Measurements from ENCODE around the gene RAB12. TPM values are rescaled to one million over a fixed set of nuclear protein-coding genes. Genes with fewer than 3 reads are reported as not detected.

RAB12 gene
- total and polyA plus RNA-seq, 2 of the 8 experiments (the other 6 are each of a cell fraction or from before 2014, with no cell fraction given), result 19.7 to 45.9 TPM

DNA sequence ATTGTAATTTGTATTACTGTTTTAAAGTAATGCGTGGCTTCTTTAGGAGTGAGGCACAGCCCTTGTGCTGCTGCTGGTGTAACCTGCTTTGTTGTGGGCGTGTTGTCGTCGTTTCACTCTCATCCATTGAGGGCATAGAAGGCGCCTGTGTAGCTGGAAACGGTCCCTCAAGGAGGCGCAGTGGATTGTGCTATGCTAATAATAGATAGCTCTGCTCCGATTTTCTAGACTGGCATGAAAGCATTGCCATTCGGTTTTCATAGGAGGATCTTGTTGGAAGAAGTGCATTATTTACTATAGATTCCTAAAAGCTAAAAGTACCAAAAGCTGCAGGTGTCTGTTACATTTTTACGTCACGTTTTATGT is 17.9 kb downstream of the RAB12 start:
- Histone ChIP-seq H4K20me1 (replicated peaks in 1 of 2; ENCODE audit: control insufficient read depth in 1 of 2, insufficient read depth in 2 of 2, low read length in 2 of 2) (peaks cover 0 to 3% of the 10 kb centered on the region in 2 experiments), H3K9me3 (ENCODE audit: insufficient read depth in 2 of 2, low read depth in 1 of 2, low read length in 1 of 2) (no peaks in the 10 kb centered on the region), H2BK20ac (ENCODE audit: low read length) (no peak overlapping the region; the same call in 1 of the 2 replicates), H2AK5ac (ENCODE audit: low read depth, low read length) (no peak overlapping the region), H2BK15ac (ENCODE audit: low read length) (no peak overlapping the region), H3K27ac (ENCODE audit: low read depth, low read length) (no peak overlapping the region), H3K36me3 (ENCODE audit: control insufficient read depth in 2 of 4, insufficient read depth in 4 of 4, low read length in 3 of 4) (peaks cover 2 to 43% (median 11%) of the 10 kb centered on the region in 4 experiments; a peak in 6 of 8 replicates), H3K14ac (ENCODE audit: insufficient read length) (no peak overlapping the region), H3K4ac (replicated peaks; ENCODE audit: insufficient read length, low read depth, low read length) (no peak overlapping the region), H4K5ac (ENCODE audit: insufficient read length, low read depth, low read length) (no peak overlapping the region), H2AFZ (ENCODE audit: low read length) (no peak overlapping the region), H3K4me2 (ENCODE audit: insufficient read depth in 1 of 2, low read depth in 2 of 2, low read length in 2 of 2) (no peak overlapping the region), H4K91ac (replicated peaks; ENCODE audit: insufficient read length, low read length) (no peak overlapping the region), H3K9ac (replicated peaks in 1 of 4; ENCODE audit: extremely low read depth in 1 of 4, low read depth in 3 of 4, low read length in 3 of 4) (no peak overlapping the region), H3K79me2 (ENCODE audit: control insufficient read depth in 1 of 2, insufficient read depth in 2 of 2, low read length in 2 of 2) (peaks cover 10 to 90% of the 10 kb centered on the region in 2 experiments), H3K23me2 (ENCODE audit: low read depth, low read length) (no peaks in the 10 kb centered on the region), H3K56ac (replicated peaks; ENCODE audit: insufficient read length, low read depth, low read length) (no peak overlapping the region), H2BK120ac (replicated peaks; ENCODE audit: low read depth, low read length) (no peak overlapping the region), H3K4me1 (replicated peaks in 1 of 4; ENCODE audit: control insufficient read depth in 3 of 4, insufficient read depth in 4 of 4, low read length in 3 of 4) (peaks cover 15 to 47% (median 33%) of the 10 kb centered on the region in 4 experiments), H3K4me3 (ENCODE audit: extremely low read depth in 1 of 4, insufficient read depth in 2 of 4, low read depth in 3 of 4, low read length in 4 of 4) (no peak overlapping the region), H3K79me1 (ENCODE audit: low read depth, low read length) (peaks cover 5% of the 10 kb centered on the region; the same call in 1 of the 2 replicates), H3K18ac (ENCODE audit: extremely low read depth, low read length) (no peak overlapping the region), H2BK12ac (ENCODE audit: low read depth, low read length) (no peak overlapping the region), H4K8ac (ENCODE audit: extremely low read depth, insufficient read depth, low read length) (no peak overlapping the region), H3K23ac (ENCODE audit: insufficient read length) (no peak overlapping the region), H3K27me3 (replicated peaks in 1 of 4; ENCODE audit: control insufficient read depth in 3 of 4, extremely low read depth in 1 of 4, insufficient read depth in 3 of 4, low read length in 3 of 4) (no peaks in the 10 kb centered on the region), H2BK5ac (ENCODE audit: low read depth, low read length) (no peak overlapping the region)
- CTCF ChIA-PET (ENCODE audit: partially characterized antibody), result interaction anchor here (1.8 kb wide), 1 partner anchor 360 kb away, joined by 3 read pairs; no protein-coding TSS in a partner anchor
- POLR2A ChIA-PET (ENCODE audit: partially characterized antibody), result interaction anchor here (1.1 kb wide), 1 partner anchor 13 kb away, joined by 4 read pairs; no protein-coding TSS in a partner anchor
- no peak for DNase-seq (ENCODE audit: low read depth in 1 of 2, low spot score in 2 of 2)
- WGBS, 2 experiments (ENCODE audit: extremely low coverage in 1 of 2, insufficient coverage in 1 of 2, insufficient read length in 1 of 2, insufficient replicate concordance in 2 of 2, low coverage in 1 of 2, low lambda C conversion rate in 2 of 2, missing lambda C conversion rate in 1 of 2), result 73% methylated on average over 11 of the region's 11 CpGs; no CpG with 5 or more reads in 1 of the 2 experiments
- no peak for FAIRE-seq
- no peak for TF ChIP-seq TCF12 (IDR thresholded peaks at IDR 0.05; ENCODE audit: low read depth, low read length)
- no peak for TF ChIP-seq CEBPB (IDR thresholded peaks at IDR 0.05; ENCODE audit: low read depth, low read length)
- TF ChIP-seq SAP30 (IDR thresholded peaks at IDR 0.05; ENCODE audit: insufficient read depth, insufficient replicate concordance, low read length), result no peak
- no peak for TF ChIP-seq FOSL1 (IDR thresholded peaks at IDR 0.05; ENCODE audit: insufficient read depth, low read depth, low read length)
- no peak for TF ChIP-seq NRF1 (IDR thresholded peaks at IDR 0.05; ENCODE audit: low read depth, low read length)
- no peak for TF ChIP-seq MAFK (IDR thresholded peaks at IDR 0.05; ENCODE audit: low read depth, low read length)
- no peak for TF ChIP-seq SP1 (IDR thresholded peaks at IDR 0.05; ENCODE audit: low read depth, low read length)
- TF ChIP-seq TAF7 (optimal IDR thresholded peaks at IDR 0.05; ENCODE audit: borderline replicate concordance, low read depth, low read length), result no peak
- no peak for TF ChIP-seq TAF1 (IDR thresholded peaks at IDR 0.05; ENCODE audit: low read depth, low read length)
- no peak for TF ChIP-seq CBX5 (IDR thresholded peaks at IDR 0.05; ENCODE audit: low read depth, low read length)
- no peak for TF ChIP-seq JUN (IDR thresholded peaks at IDR 0.05; ENCODE audit: low read depth, low read length)
- TF ChIP-seq SP4 (IDR thresholded peaks at IDR 0.05; ENCODE audit: low read length), result no peak
- TF ChIP-seq USF2 (IDR thresholded peaks at IDR 0.05; ENCODE audit: low read length), result no peak
- no peak for TF ChIP-seq HDAC6 (IDR thresholded peaks at IDR 0.05; ENCODE audit: low read depth, low read length)
